DOHH2 (cell line): ENCODE measurements around the gene CPD.
"Not testable (repeated sequence)": the region's sequence is repeated elsewhere in the genome, so short reads cannot be mapped to it uniquely, and the experiment has no call there.

Experiments
- H3F3A ChIP-seq: fragments of 200-600 bp; sonication (generic), shearing (Covaris generic); 2 replicates; pipeline ENCODE4 v1.6.0; 2016; ENCODE audit warnings: antibody characterized with exemption, mild to moderate bottlenecking; ENCODE audit not compliant: control insufficient read depth, insufficient read depth
- H3K27ac ChIP-seq: fragments of 200-600 bp; sonication (generic); 2 replicates; pipeline ENCODE4 v1.5.1; 2014; ENCODE audit warnings: low read depth, mild to moderate bottlenecking, low read length, moderate library complexity
- H3K27me3 ChIP-seq: fragments of 200-600 bp; sonication (generic); 2 replicates; pipeline ENCODE4 v1.6.1; 2014; ENCODE audit warnings: mild to moderate bottlenecking, low read length, mixed read lengths; ENCODE audit not compliant: control insufficient read depth
- H3K36me3 ChIP-seq: fragments of 200-600 bp; sonication (generic); 2 replicates; pipeline ENCODE4 v1.6.1; 2014; ENCODE audit warnings: mild to moderate bottlenecking, low read length, moderate library complexity, mixed read lengths; ENCODE audit not compliant: control insufficient read depth
- H3K4me1 ChIP-seq: fragments of 200-600 bp; sonication (generic); 2 replicates; pipeline ENCODE4 v1.6.1; 2014; ENCODE audit warnings: mild to moderate bottlenecking, low read length, mixed read lengths; ENCODE audit not compliant: control insufficient read depth
- H3K4me2 ChIP-seq: fragments of 200-600 bp; sonication (generic); 2 replicates; pipeline ENCODE4 v1.6.0; 2014; ENCODE audit warnings: mild to moderate bottlenecking, low read length, moderate library complexity
- H3K4me3 ChIP-seq: fragments of 200-600 bp; sonication (generic); 2 replicates; pipeline ENCODE4 v1.5.1; 2014; ENCODE audit warnings: mild to moderate bottlenecking, low read length, mixed read lengths
- H3K79me2 ChIP-seq: fragments of 200-600 bp; sonication (generic); 2 replicates; pipeline ENCODE4 v1.6.1; 2014; ENCODE audit warnings: mild to moderate bottlenecking, low read length, mixed read lengths; ENCODE audit not compliant: control insufficient read depth
- H3K9me2 ChIP-seq: fragments of 200-600 bp; sonication (generic); replicated peaks from 2 replicates; pipeline ENCODE4 v1.6.1; 2014; ENCODE audit warnings: mild to moderate bottlenecking, low read length, mixed read lengths; ENCODE audit not compliant: control insufficient read depth
- H3K9me3 ChIP-seq: fragments of 200-600 bp; sonication (generic); 2 replicates; pipeline ENCODE4 v1.6.1; 2014; ENCODE audit warnings: antibody characterized with exemption, low read length, mixed read lengths; ENCODE audit not compliant: control insufficient read depth, insufficient read depth
- H4K20me1 ChIP-seq: fragments of 200-600 bp; sonication (generic); 2 replicates; pipeline ENCODE4 v1.6.0; 2014; ENCODE audit warnings: low read depth, mild to moderate bottlenecking, antibody characterized with exemption, low read length, moderate library complexity; ENCODE audit not compliant: control insufficient read depth, insufficient read depth
- CTCF ChIP-seq: fragments of 200-600 bp; sonication (generic); IDR thresholded peaks from one replicate; pipeline ENCODE4 v1.5.1; 2014; ENCODE audit warnings: antibody characterized with exemption, mild to moderate bottlenecking, low read depth, low read length; ENCODE audit not compliant: poor library complexity, severe bottlenecking
- EZH2phosphoT487 ChIP-seq: fragments of 200-600 bp; sonication (generic); IDR thresholded peaks from 2 replicates; pipeline ENCODE4 v1.6.1; 2017; ENCODE audit warnings: borderline replicate concordance, mild to moderate bottlenecking, antibody characterized with exemption, low read length, moderate library complexity, mixed read lengths

CPD gene

GRCh38 chr17:30398328-30399041 lies 19.8 kb downstream of the CPD start:
- Histone ChIP-seq H3K4me2 (no peak overlapping the region), H3K4me3 (no peak overlapping the region), H3K79me2 (no peaks in the 10 kb centered on the region), H3K27me3 (no peaks in the 10 kb centered on the region), H3K4me1 (peaks cover 19% of the 10 kb centered on the region), H3K36me3 (no peaks in the 10 kb centered on the region), H3K9me2 (no peaks in the 10 kb centered on the region), H3K27ac (no peak overlapping the region), H3F3A (peaks cover 18% of the 10 kb centered on the region), H3K9me3 (no peaks in the 10 kb centered on the region), H4K20me1 (no peaks in the 10 kb centered on the region)
- no peak for TF ChIP-seq CTCF
- TF ChIP-seq EZH2phosphoT487, result no peak

GRCh38 chr17:30401097-30401496 lies 22.4 kb downstream of the CPD start:
- no peaks in the 10 kb centered on the region for H4K20me1 ChIP-seq
- no peaks in the 10 kb centered on the region for H3K9me2 ChIP-seq
- peak overlapping the region; percentile 34 for H3K27ac ChIP-seq
- H3K79me2 ChIP-seq, result no peaks in the 10 kb centered on the region
- TF ChIP-seq CTCF (no peak), EZH2phosphoT487 (no peak)
- H3K4me3 ChIP-seq, result peak overlapping the region; percentile 29
- H3K27me3 ChIP-seq, result no peaks in the 10 kb centered on the region
- peak overlapping the region; percentile 46 for H3K4me2 ChIP-seq
- H3F3A ChIP-seq, result peaks cover 20% of the 10 kb centered on the region
- no peaks in the 10 kb centered on the region for H3K9me3 ChIP-seq
- no peaks in the 10 kb centered on the region for H3K36me3 ChIP-seq
- H3K4me1 ChIP-seq, result peaks cover 19% of the 10 kb centered on the region

GRCh38 chr17:30405161-30405560 lies 26.4 kb downstream of the CPD start:
- H3K27me3 ChIP-seq, result no peaks in the 10 kb centered on the region
- H3K4me2 ChIP-seq, result no peak overlapping the region
- TF ChIP-seq EZH2phosphoT487 (no peak), CTCF (no peak)
- peaks cover 14% of the 10 kb centered on the region for H3K4me1 ChIP-seq
- H3K79me2 ChIP-seq, result no peaks in the 10 kb centered on the region
- no peaks in the 10 kb centered on the region for H3K36me3 ChIP-seq
- no peaks in the 10 kb centered on the region for H3K9me2 ChIP-seq
- H3K9me3 ChIP-seq, result no peaks in the 10 kb centered on the region
- no peak overlapping the region for H3K27ac ChIP-seq
- peaks cover 14% of the 10 kb centered on the region for H3F3A ChIP-seq
- no peak overlapping the region for H3K4me3 ChIP-seq
- H4K20me1 ChIP-seq, result no peaks in the 10 kb centered on the region

- not testable (repeated sequence) for H3K4me2 ChIP-seq, H3K27me3 ChIP-seq, H3K9me2 ChIP-seq, H3K4me3 ChIP-seq, H3K36me3 ChIP-seq, H4K20me1 ChIP-seq, H3F3A ChIP-seq, H3K79me2 ChIP-seq, H3K9me3 ChIP-seq, H3K4me1 ChIP-seq, H3K27ac ChIP-seq
Measured at GRCh38 chr17:30410627-30411026, 31.9 kb downstream of the CPD start.

GRCh38 chr17:30412008-30412496 lies 33.3 kb downstream of the CPD start:
- not testable (repeated sequence) for H3K4me3 ChIP-seq, H3K4me2 ChIP-seq, H4K20me1 ChIP-seq, H3K36me3 ChIP-seq, H3K27me3 ChIP-seq, H3F3A ChIP-seq, H3K27ac ChIP-seq, H3K4me1 ChIP-seq, H3K79me2 ChIP-seq, H3K9me3 ChIP-seq, H3K9me2 ChIP-seq
